Stimulated activated naive CD8-positive, alpha-beta T cell treated with anti-CD3 and anti-CD28 coated beads, Interleukin-15, Interleukin-2, amounts not matched to agents 100 U/mL and 50 U/mL, for 24 hours (primary cell): ENCODE measurements around the gene TTLL8.
A peak's percentile ranks its signal among the peaks of the same experiment; 100 is the strongest.

Experiments used
- ATAC-seq: fragments of 150-1000 bp; cut with Tn5 transposase; one replicate; pipeline ENCODE4 v1.10.0; 2021
- DNase-seq: peaks from one replicate; pipeline ENCODE4 v3.0.0; 2021

TTLL8 gene

DNA sequence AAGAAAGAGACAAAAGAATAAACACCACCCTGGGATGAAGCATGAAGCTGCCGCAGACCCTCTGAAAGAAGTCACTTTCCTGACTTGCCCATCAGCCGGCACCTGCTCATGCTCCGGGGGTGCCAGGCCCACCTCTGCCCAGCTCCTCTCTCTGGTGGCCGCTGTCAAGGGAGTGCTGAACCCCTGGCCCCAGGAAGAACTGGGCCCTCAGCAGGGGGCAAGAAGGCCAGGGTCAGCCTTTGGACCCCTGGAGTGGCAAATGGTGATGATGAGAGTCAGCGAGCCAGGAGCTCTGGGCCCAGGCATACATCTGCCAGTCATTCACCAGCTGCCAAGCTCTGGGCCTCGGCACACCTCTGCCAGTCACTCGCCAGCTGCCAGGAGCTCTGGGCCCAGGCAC is 17.4 kb downstream of the TTLL8 start:
- ATAC-seq: no peak
- no peak for DNase-seq

- ATAC-seq: no peak
These were observed 18.2 kb downstream of the TTLL8 start for GRCh38 chr22:50039669-50040443.

GRCh38 chr22:50035976-50036724 is 21.9 kb downstream of the TTLL8 start:
- ATAC-seq: no peak
- no peak for DNase-seq

More at GRCh38 chr22:50039669-50040443, 18.2 kb downstream of the TTLL8 start:
- DNase-seq: no peak

DNA sequence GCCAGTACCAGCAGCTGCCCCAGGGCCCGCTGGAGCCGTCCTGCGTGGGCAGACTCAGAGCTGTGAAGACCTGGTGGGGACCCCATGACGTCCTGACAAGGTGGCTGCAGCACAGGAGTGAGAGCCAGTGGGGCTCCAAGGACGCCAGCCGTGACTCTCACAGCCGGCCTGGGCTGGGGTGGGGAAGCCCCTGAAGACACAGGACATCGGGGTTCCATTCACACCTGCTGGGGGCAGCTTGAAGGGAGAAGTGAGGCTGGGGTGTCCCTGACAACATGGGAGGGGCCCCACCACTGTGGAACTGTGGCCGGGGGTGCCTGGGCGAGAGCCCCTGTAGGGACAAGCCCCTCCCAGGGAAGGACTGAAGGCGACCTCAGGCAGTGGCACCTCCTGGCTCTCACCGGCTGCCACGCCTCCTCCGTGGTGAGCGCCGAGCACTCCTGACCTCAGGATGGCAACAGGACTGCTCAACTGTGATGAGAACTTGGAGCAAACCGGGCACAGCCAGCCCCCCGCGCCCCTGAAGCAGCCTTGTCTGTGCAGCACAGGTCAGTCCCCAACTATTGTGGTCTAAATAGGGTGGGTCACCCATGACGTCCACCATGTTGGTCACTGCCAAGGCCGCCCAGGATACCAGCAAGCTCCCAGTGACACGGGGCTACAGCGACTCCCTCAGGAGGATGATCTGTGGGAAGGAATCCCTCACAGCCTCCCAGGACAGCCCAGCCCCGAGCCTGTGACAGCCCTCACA is 22.8 kb downstream of the TTLL8 start:
- DNase-seq (no peak), ATAC-seq (no peak)

GRCh38 chr22:50034126-50035081 is 23.7 kb downstream of the TTLL8 start:
- DNase-seq (peak; percentile 20), ATAC-seq (no peak)

GRCh38 chr22:50032941-50033601 is 25.0 kb downstream of the TTLL8 start:
- no peak for ATAC-seq
- DNase-seq: no peak

GRCh38 chr22:50032109-50032871 is 25.8 kb downstream of the TTLL8 start:
- ATAC-seq (no peak), DNase-seq (no peak)

- DNase-seq: no peak
These were observed 26.7 kb downstream of the TTLL8 start for GRCh38 chr22:50031189-50032091.

DNA sequence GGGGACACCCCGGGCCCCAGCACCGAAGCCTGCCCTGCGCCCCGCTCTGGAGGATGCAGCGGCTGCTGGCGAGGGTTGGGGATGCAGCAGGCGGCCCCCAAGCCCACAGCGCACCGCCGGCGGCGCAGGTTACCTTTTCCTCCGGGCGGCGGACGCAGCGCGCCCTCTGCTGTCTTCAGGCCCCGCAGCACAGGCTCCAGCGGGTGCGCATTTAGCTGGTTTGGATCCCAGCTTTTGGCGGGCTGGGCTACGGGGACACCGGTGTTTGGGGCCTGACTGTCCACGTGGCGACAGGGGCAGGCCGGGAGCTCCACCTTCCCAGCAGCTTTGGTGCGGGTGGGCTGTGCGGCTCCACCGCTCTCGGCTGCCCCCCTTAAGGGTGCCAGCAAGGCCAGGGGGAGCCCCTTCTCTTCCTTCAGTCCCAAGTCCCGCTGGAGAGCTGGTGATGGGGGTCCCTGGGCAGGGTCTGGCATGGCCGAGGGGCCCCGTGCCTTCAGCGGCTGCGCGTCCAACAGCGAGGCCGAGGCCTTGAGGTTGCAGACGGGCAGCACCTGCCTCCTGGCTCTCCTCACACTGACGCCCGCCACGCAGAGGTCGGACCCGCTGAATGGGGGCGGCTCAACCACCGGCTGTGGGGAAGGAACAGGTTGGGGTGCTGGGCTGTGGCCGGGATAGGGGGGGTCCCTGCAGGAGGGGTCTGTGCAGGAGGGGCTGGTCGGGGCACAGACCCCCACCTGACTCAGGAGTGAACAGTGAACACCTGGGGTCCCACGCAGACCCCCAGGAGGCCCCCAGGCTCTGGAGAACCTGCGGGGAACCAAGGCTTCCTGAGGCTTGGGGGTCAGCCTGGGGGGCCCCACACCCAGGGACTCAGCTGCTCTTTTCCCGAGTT is 27.6 kb downstream of the TTLL8 start:
- peak; percentile 88 for DNase-seq

More at GRCh38 chr22:50031189-50032091, 26.7 kb downstream of the TTLL8 start:
- no peak for ATAC-seq

GRCh38 chr22:50027639-50028537 is 30.2 kb downstream of the TTLL8 start:
- ATAC-seq (peak; percentile 82), DNase-seq (peak; percentile 72)

More for the DNA sequence above, 27.6 kb downstream of the TTLL8 start:
- ATAC-seq: peak; percentile 77

DNA sequence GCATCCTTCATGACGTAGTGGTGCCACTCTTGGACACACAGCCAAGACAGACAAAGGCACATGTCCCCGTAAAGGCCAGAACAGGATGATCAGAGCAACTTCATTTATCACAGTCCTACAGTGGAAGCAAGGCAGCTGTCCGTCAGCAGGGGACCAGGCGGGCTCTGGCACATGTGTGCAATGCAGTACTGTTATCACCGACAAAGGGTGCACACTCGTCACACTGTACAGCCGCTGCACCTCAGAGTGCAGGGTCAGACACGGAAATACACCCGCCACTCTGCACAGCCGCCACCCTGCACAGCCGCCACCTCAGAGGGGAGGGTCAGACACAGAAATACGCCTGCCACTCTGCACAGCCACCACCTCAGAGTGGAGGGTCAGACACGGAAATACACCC is 32.1 kb downstream of the TTLL8 start:
- DNase-seq (no peak), ATAC-seq (no peak)

- no peak for ATAC-seq
- DNase-seq: no peak
These were observed 35.8 kb downstream of the TTLL8 start for GRCh38 chr22:50022171-50022819.

GRCh38 chr22:50020606-50021005 is 37.5 kb downstream of the TTLL8 start:
- DNase-seq (no peak), ATAC-seq (no peak)

DNA sequence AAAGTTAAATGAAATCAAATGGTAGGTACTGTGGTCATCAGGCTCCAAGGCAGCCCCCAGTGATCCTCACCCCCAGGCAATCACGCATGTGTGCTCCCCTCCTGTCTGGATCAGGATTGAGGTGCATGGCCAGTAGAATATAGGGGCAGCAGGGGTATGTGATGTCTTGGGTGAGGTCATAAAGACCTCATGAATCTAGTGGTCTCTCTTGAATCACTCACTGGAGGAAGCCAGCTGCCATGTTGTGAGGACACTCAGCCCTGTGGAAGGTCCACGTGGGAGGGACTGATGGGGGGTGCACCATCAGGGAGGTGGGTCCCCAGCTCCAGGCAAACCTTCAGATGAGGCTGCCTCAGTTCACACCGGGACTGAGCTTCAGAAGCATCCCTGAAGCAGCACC is 38.8 kb downstream of the TTLL8 start:
- ATAC-seq: peak; percentile 16
- peak; percentile 32 for DNase-seq

DNA sequence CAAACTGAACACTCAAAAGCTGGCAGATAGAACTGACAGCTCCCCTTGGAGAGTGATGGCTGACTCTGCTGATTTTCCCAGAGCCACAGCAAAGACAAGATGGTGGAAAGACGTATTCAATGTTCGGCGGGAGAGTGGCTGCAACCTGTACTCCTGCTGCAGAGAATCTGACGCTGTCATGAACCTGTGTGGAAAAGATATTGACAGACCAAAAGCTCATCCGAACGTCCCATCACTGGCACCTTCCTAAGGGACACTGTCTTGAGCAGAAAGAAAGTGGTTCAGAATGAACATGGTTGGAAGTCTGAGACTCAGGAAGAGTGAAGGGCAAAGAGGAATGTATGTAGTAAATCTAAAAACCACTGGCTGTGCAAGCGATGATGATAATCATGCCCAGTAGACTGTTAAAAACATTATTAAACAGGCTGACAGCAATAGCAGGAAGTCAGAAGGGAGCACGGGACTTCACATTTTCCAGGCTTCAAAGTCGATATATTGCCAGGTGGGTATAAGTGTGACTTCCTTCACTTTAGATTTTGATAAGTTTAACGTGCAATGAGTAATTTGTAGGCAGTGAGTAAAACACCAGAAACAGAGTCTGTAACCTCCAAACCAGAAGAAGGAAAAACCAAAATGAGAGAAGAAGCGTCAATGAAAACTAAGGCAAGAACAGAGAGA is 39.4 kb downstream of the TTLL8 start:
- DNase-seq: peak; percentile 32
- peak; percentile 61 for ATAC-seq

GRCh38 chr22:50017701-50018224 is 40.3 kb downstream of the TTLL8 start:
- no peak for ATAC-seq
- peak; percentile 13 for DNase-seq
